ENCODE measurements around the gene SMPX. TPM values are rescaled to one million over a fixed set of nuclear protein-coding genes. Genes with fewer than 3 reads are reported as not detected.

Gene SMPX
- polyA plus RNA-seq: under 1 TPM; 0.33 to 0.41 TPM

GRCh38 chrX:21757960-21758359, at the start of gene SMPX:
Gene SMPX, minus strand, starts transcription at chrX:21758116. Its CDS starts 3,826 bp downstream, at chrX:21754290.
- Histone ChIP-seq H3K27me3 (ENCODE audit: control insufficient read depth in 1 of 2, insufficient read depth in 2 of 2, low read length in 2 of 2) (no peaks in the 10 kb centered on the region), H3K9me3 (ENCODE audit: control insufficient read depth in 2 of 2, insufficient read depth in 1 of 2, low read depth in 1 of 2, low read length in 1 of 2) (no peaks in the 10 kb centered on the region), H3K4me1 (ENCODE audit: control insufficient read depth in 2 of 2, insufficient read depth in 2 of 2, low read length in 1 of 2) (no peaks in the 10 kb centered on the region), H3K4me3 (ENCODE audit: low read depth in 1 of 2, low read length in 2 of 2) (no peak within 1 kb of the TSS), H3K27ac (ENCODE audit: low read depth in 2 of 2, low read length in 1 of 2) (no peak within 1 kb of the TSS), H3K36me3 (ENCODE audit: control insufficient read depth in 2 of 2, insufficient read depth in 2 of 2, low read length in 1 of 2) (no peaks in the 10 kb centered on the region)
- 69 to 76% methylated on average over 12 of the region's 12 CpGs for WGBS, 2 donors

GRCh38 chrX:21806691-21807090, 48.8 kb upstream of the SMPX start:
- no peaks in the 10 kb centered on the region for H3K4me1 ChIP-seq (ENCODE audit: control insufficient read depth in 2 of 2, insufficient read depth in 2 of 2, low read length in 1 of 2)
- no peaks in the 10 kb centered on the region for H3K9me3 ChIP-seq (ENCODE audit: control insufficient read depth in 2 of 2, insufficient read depth in 1 of 2, low read depth in 1 of 2, low read length in 1 of 2)
- no peaks in the 10 kb centered on the region for H3K27me3 ChIP-seq (ENCODE audit: control insufficient read depth in 1 of 2, insufficient read depth in 2 of 2, low read length in 2 of 2)
- H3K27ac ChIP-seq (ENCODE audit: low read depth in 2 of 2, low read length in 1 of 2): no peak overlapping the region
- no peaks in the 10 kb centered on the region for H3K36me3 ChIP-seq (ENCODE audit: control insufficient read depth in 2 of 2, insufficient read depth in 2 of 2, low read length in 1 of 2)
- no peak overlapping the region for H3K4me3 ChIP-seq (ENCODE audit: low read depth in 1 of 2, low read length in 2 of 2)

- H3K4me3 ChIP-seq (ENCODE audit: low read depth in 1 of 2, low read length in 2 of 2): no peak overlapping the region
- no peaks in the 10 kb centered on the region for H3K27me3 ChIP-seq (ENCODE audit: control insufficient read depth in 1 of 2, insufficient read depth in 2 of 2, low read length in 2 of 2)
- no peak overlapping the region for H3K27ac ChIP-seq (ENCODE audit: low read depth in 2 of 2, low read length in 1 of 2)
- H3K4me1 ChIP-seq (ENCODE audit: control insufficient read depth in 2 of 2, insufficient read depth in 2 of 2, low read length in 1 of 2): no peaks in the 10 kb centered on the region
- no peaks in the 10 kb centered on the region for H3K9me3 ChIP-seq (ENCODE audit: control insufficient read depth in 2 of 2, insufficient read depth in 1 of 2, low read depth in 1 of 2, low read length in 1 of 2)
- no peaks in the 10 kb centered on the region for H3K36me3 ChIP-seq (ENCODE audit: control insufficient read depth in 2 of 2, insufficient read depth in 2 of 2, low read length in 1 of 2)
Observed at GRCh38 chrX:21802839-21803238, 44.9 kb upstream of the SMPX start.

- H3K4me1 ChIP-seq (ENCODE audit: control insufficient read depth in 2 of 2, insufficient read depth in 2 of 2, low read length in 1 of 2): no peaks in the 10 kb centered on the region
- WGBS, 2 donors: 56 to 61% methylated on average over 7 of the region's 7 CpGs
- H3K27ac ChIP-seq (ENCODE audit: low read depth in 2 of 2, low read length in 1 of 2): no peak overlapping the region
- no peak overlapping the region for H3K4me3 ChIP-seq (ENCODE audit: low read depth in 1 of 2, low read length in 2 of 2)
- no peaks in the 10 kb centered on the region for H3K9me3 ChIP-seq (ENCODE audit: control insufficient read depth in 2 of 2, insufficient read depth in 1 of 2, low read depth in 1 of 2, low read length in 1 of 2)
- no peaks in the 10 kb centered on the region for H3K27me3 ChIP-seq (ENCODE audit: control insufficient read depth in 1 of 2, insufficient read depth in 2 of 2, low read length in 2 of 2)
- no peaks in the 10 kb centered on the region for H3K36me3 ChIP-seq (ENCODE audit: control insufficient read depth in 2 of 2, insufficient read depth in 2 of 2, low read length in 1 of 2)
Observed at GRCh38 chrX:21802054-21802670, 44.2 kb upstream of the SMPX start.

GRCh38 chrX:21800344-21800770, 42.4 kb upstream of the SMPX start:
- H3K27me3 ChIP-seq (ENCODE audit: control insufficient read depth in 1 of 2, insufficient read depth in 2 of 2, low read length in 2 of 2): no peaks in the 10 kb centered on the region
- H3K9me3 ChIP-seq (ENCODE audit: control insufficient read depth in 2 of 2, insufficient read depth in 1 of 2, low read depth in 1 of 2, low read length in 1 of 2): no peaks in the 10 kb centered on the region
- H3K4me1 ChIP-seq (ENCODE audit: control insufficient read depth in 2 of 2, insufficient read depth in 2 of 2, low read length in 1 of 2): no peaks in the 10 kb centered on the region
- H3K27ac ChIP-seq (ENCODE audit: low read depth in 2 of 2, low read length in 1 of 2): no peak overlapping the region
- no peaks in the 10 kb centered on the region for H3K36me3 ChIP-seq (ENCODE audit: control insufficient read depth in 2 of 2, insufficient read depth in 2 of 2, low read length in 1 of 2)
- no peak overlapping the region for H3K4me3 ChIP-seq (ENCODE audit: low read depth in 1 of 2, low read length in 2 of 2)
- 5 to 17% methylated on average over 1 of the region's 1 CpG for WGBS, 2 donors

- Histone ChIP-seq H3K36me3 (ENCODE audit: control insufficient read depth in 2 of 2, insufficient read depth in 2 of 2, low read length in 1 of 2) (no peaks in the 10 kb centered on the region), H3K27me3 (ENCODE audit: control insufficient read depth in 1 of 2, insufficient read depth in 2 of 2, low read length in 2 of 2) (no peaks in the 10 kb centered on the region), H3K4me1 (ENCODE audit: control insufficient read depth in 2 of 2, insufficient read depth in 2 of 2, low read length in 1 of 2) (no peaks in the 10 kb centered on the region), H3K27ac (ENCODE audit: low read depth in 2 of 2, low read length in 1 of 2) (no peak overlapping the region), H3K4me3 (ENCODE audit: low read depth in 1 of 2, low read length in 2 of 2) (no peak overlapping the region), H3K9me3 (ENCODE audit: control insufficient read depth in 2 of 2, insufficient read depth in 1 of 2, low read depth in 1 of 2, low read length in 1 of 2) (no peaks in the 10 kb centered on the region)
- 81 to 83% methylated on average over 6 of the region's 6 CpGs for WGBS, 2 donors
Observed at GRCh38 chrX:21799767-21800166, 41.9 kb upstream of the SMPX start.

GRCh38 chrX:21798677-21799219, 40.8 kb upstream of the SMPX start:
- Histone ChIP-seq H3K27ac (ENCODE audit: low read depth in 2 of 2, low read length in 1 of 2) (no peak overlapping the region), H3K4me3 (ENCODE audit: low read depth in 1 of 2, low read length in 2 of 2) (no peak overlapping the region), H3K27me3 (ENCODE audit: control insufficient read depth in 1 of 2, insufficient read depth in 2 of 2, low read length in 2 of 2) (no peaks in the 10 kb centered on the region), H3K4me1 (ENCODE audit: control insufficient read depth in 2 of 2, insufficient read depth in 2 of 2, low read length in 1 of 2) (no peaks in the 10 kb centered on the region), H3K9me3 (ENCODE audit: control insufficient read depth in 2 of 2, insufficient read depth in 1 of 2, low read depth in 1 of 2, low read length in 1 of 2) (no peaks in the 10 kb centered on the region), H3K36me3 (ENCODE audit: control insufficient read depth in 2 of 2, insufficient read depth in 2 of 2, low read length in 1 of 2) (no peaks in the 10 kb centered on the region)
- WGBS, 2 donors: 55 to 59% methylated on average over 6 of the region's 6 CpGs

GRCh38 chrX:21781976-21782375, 24.1 kb upstream of the SMPX start:
- H3K27ac ChIP-seq (ENCODE audit: low read depth in 2 of 2, low read length in 1 of 2): no peak overlapping the region
- 87 to 94% methylated on average over 1 of the region's 1 CpG for WGBS, 2 donors
- H3K36me3 ChIP-seq (ENCODE audit: control insufficient read depth in 2 of 2, insufficient read depth in 2 of 2, low read length in 1 of 2): no peaks in the 10 kb centered on the region
- H3K9me3 ChIP-seq (ENCODE audit: control insufficient read depth in 2 of 2, insufficient read depth in 1 of 2, low read depth in 1 of 2, low read length in 1 of 2): no peaks in the 10 kb centered on the region
- peaks cover 0 to 3% of the 10 kb centered on the region in 2 donors for H3K27me3 ChIP-seq (ENCODE audit: control insufficient read depth in 1 of 2, insufficient read depth in 2 of 2, low read length in 2 of 2)
- no peaks in the 10 kb centered on the region for H3K4me1 ChIP-seq (ENCODE audit: control insufficient read depth in 2 of 2, insufficient read depth in 2 of 2, low read length in 1 of 2)
- no peak overlapping the region for H3K4me3 ChIP-seq (ENCODE audit: low read depth in 1 of 2, low read length in 2 of 2)

- H3K36me3 ChIP-seq (ENCODE audit: control insufficient read depth in 2 of 2, insufficient read depth in 2 of 2, low read length in 1 of 2): no peaks in the 10 kb centered on the region
- no peaks in the 10 kb centered on the region for H3K27me3 ChIP-seq (ENCODE audit: control insufficient read depth in 1 of 2, insufficient read depth in 2 of 2, low read length in 2 of 2)
- H3K4me3 ChIP-seq (ENCODE audit: low read depth in 1 of 2, low read length in 2 of 2): no peak overlapping the region
- WGBS, 2 donors: 45 to 68% methylated on average over 1 of the region's 1 CpG
- H3K9me3 ChIP-seq (ENCODE audit: control insufficient read depth in 2 of 2, insufficient read depth in 1 of 2, low read depth in 1 of 2, low read length in 1 of 2): no peaks in the 10 kb centered on the region
- no peak overlapping the region for H3K27ac ChIP-seq (ENCODE audit: low read depth in 2 of 2, low read length in 1 of 2)
- no peaks in the 10 kb centered on the region for H3K4me1 ChIP-seq (ENCODE audit: control insufficient read depth in 2 of 2, insufficient read depth in 2 of 2, low read length in 1 of 2)
Observed at GRCh38 chrX:21781525-21781924, 23.6 kb upstream of the SMPX start.

- Histone ChIP-seq H3K27ac (ENCODE audit: low read depth in 2 of 2, low read length in 1 of 2) (no peak overlapping the region), H3K4me1 (ENCODE audit: control insufficient read depth in 2 of 2, insufficient read depth in 2 of 2, low read length in 1 of 2) (no peaks in the 10 kb centered on the region), H3K27me3 (ENCODE audit: control insufficient read depth in 1 of 2, insufficient read depth in 2 of 2, low read length in 2 of 2) (no peaks in the 10 kb centered on the region), H3K4me3 (ENCODE audit: low read depth in 1 of 2, low read length in 2 of 2) (no peak overlapping the region), H3K36me3 (ENCODE audit: control insufficient read depth in 2 of 2, insufficient read depth in 2 of 2, low read length in 1 of 2) (no peaks in the 10 kb centered on the region), H3K9me3 (ENCODE audit: control insufficient read depth in 2 of 2, insufficient read depth in 1 of 2, low read depth in 1 of 2, low read length in 1 of 2) (no peaks in the 10 kb centered on the region)
- WGBS, 2 donors: 54 to 60% methylated on average over 3 of the region's 3 CpGs
Observed at GRCh38 chrX:21779095-21779494, 21.2 kb upstream of the SMPX start.
